H9 (cell line): ENCODE measurements around the gene UBL4A. TPM values are rescaled to one million over a fixed set of nuclear protein-coding genes. Genes with fewer than 3 reads are reported as not detected.

Experiments used
- DNase-seq: peaks from one replicate; pipeline ENCODE4 v3.0.0-alpha.2; 2017
- H2AFZ ChIP-seq: one replicate; pipeline ENCODE4 v1.6.1; 2013; ENCODE audit warnings: mild to moderate bottlenecking, low read length, control low read depth, moderate library complexity
- H2AK5ac ChIP-seq: 2 replicates; pipeline ENCODE4 v1.6.1; 2013; ENCODE audit warnings: low read length, control low read depth, mixed read lengths; ENCODE audit not compliant: insufficient read length
- H2BK120ac ChIP-seq: one replicate; pipeline ENCODE4 v1.6.1; 2013; ENCODE audit warnings: low read depth, mild to moderate bottlenecking, low read length, control low read depth, inconsistent platforms; ENCODE audit not compliant: poor library complexity, severe bottlenecking
- H2BK12ac ChIP-seq: 2 replicates; pipeline ENCODE4 v1.6.1; 2013; ENCODE audit warnings: low read length, control low read depth, mixed read lengths, low read depth; ENCODE audit not compliant: insufficient read length
- H2BK15ac ChIP-seq: 2 replicates; pipeline ENCODE4 v1.6.1; 2013; ENCODE audit warnings: low read depth, low read length, control low read depth
- H2BK20ac ChIP-seq: one replicate; pipeline ENCODE4 v1.6.1; 2013; ENCODE audit warnings: low read depth, mild to moderate bottlenecking, low read length, control low read depth, inconsistent platforms; ENCODE audit not compliant: poor library complexity, severe bottlenecking
- H2BK5ac ChIP-seq: 2 replicates; pipeline ENCODE4 v1.6.1; 2013; ENCODE audit warnings: low read length, control low read depth, mixed read lengths; ENCODE audit not compliant: insufficient read length
- H3K14ac ChIP-seq: 2 replicates; pipeline ENCODE4 v1.6.1; 2013; ENCODE audit warnings: low read length, control low read depth; ENCODE audit not compliant: insufficient read depth
- H3K18ac ChIP-seq: 2 replicates; pipeline ENCODE4 v1.6.1; 2013; ENCODE audit warnings: low read depth, mild to moderate bottlenecking, mixed read lengths, low read length, control low read depth; ENCODE audit not compliant: insufficient read length
- H3K23ac ChIP-seq: 2 replicates; pipeline ENCODE4 v1.6.1; 2013; ENCODE audit warnings: low read length, control low read depth, mixed read lengths, low read depth; ENCODE audit not compliant: insufficient read length
- H3K23me2 ChIP-seq: 2 replicates; pipeline ENCODE4 v1.6.1; 2013; ENCODE audit warnings: low read depth, mild to moderate bottlenecking, mixed read lengths, low read length, control low read depth; ENCODE audit not compliant: insufficient read length, poor library complexity, severe bottlenecking
- H3K27ac ChIP-seq: 2 replicates; pipeline ENCODE4 v1.5.1; 2013; ENCODE audit warnings: low read length, control low read depth, mixed read lengths, low read depth; ENCODE audit not compliant: insufficient read length
- H3K27me3 ChIP-seq: 2 replicates; pipeline ENCODE4 v1.6.1; 2013; ENCODE audit warnings: low read length, control low read depth, inconsistent platforms; ENCODE audit not compliant: insufficient read depth
- H3K4ac ChIP-seq: 2 replicates; pipeline ENCODE4 v1.6.1; 2013; ENCODE audit warnings: low read depth, mild to moderate bottlenecking, control low read depth, inconsistent platforms, low read length, moderate library complexity
- H3K4me1 ChIP-seq: 2 replicates; pipeline ENCODE4 v1.6.1; 2013; ENCODE audit warnings: low read length, control low read depth, inconsistent platforms; ENCODE audit not compliant: insufficient read depth
- H3K4me2 ChIP-seq: 2 replicates; pipeline ENCODE4 v1.6.1; 2013; ENCODE audit warnings: low read length, control low read depth, mixed read lengths; ENCODE audit not compliant: insufficient read length, insufficient read depth
- H3K56ac ChIP-seq: 2 replicates; pipeline ENCODE4 v1.6.1; 2013; ENCODE audit warnings: low read depth, mild to moderate bottlenecking, mixed read lengths, low read length, control low read depth; ENCODE audit not compliant: insufficient read length
- H3K79me1 ChIP-seq: 2 replicates; pipeline ENCODE4 v1.6.1; 2013; ENCODE audit warnings: low read depth, mild to moderate bottlenecking, moderate library complexity, low read length, control low read depth, inconsistent platforms; ENCODE audit not compliant: insufficient read depth, poor library complexity, severe bottlenecking
- H3K79me2 ChIP-seq: 2 replicates; pipeline ENCODE4 v1.6.1; 2013; ENCODE audit warnings: low read length, control low read depth, inconsistent platforms; ENCODE audit not compliant: insufficient read depth
- H3K9ac ChIP-seq: 2 replicates; pipeline ENCODE4 v1.6.1; 2013; ENCODE audit warnings: low read length, control low read depth, mixed read lengths; ENCODE audit not compliant: insufficient read length; ENCODE audit errors: extremely low read depth
- H3K9me3 ChIP-seq: one replicate; pipeline ENCODE4 v1.6.1; 2013; ENCODE audit warnings: low read depth, low read length, inconsistent platforms; ENCODE audit not compliant: control insufficient read depth
- H3T11ph ChIP-seq: one replicate; pipeline ENCODE4 v1.6.1; 2013; ENCODE audit warnings: mild to moderate bottlenecking, low read length, control low read depth, inconsistent platforms
- H4K20me1 ChIP-seq: one replicate; pipeline ENCODE4 v1.6.1; 2013; ENCODE audit not compliant: control insufficient read depth, insufficient read length, insufficient read depth
- H4K5ac ChIP-seq: 2 replicates; pipeline ENCODE4 v1.6.1; 2013; ENCODE audit warnings: low read depth, mild to moderate bottlenecking, mixed read lengths, low read length, control low read depth; ENCODE audit not compliant: insufficient read length
- H4K8ac ChIP-seq: replicated peaks from 2 replicates; pipeline ENCODE4 v1.6.1; 2013; ENCODE audit warnings: low read length, control low read depth, mixed read lengths, low read depth; ENCODE audit not compliant: insufficient read length
- H4K91ac ChIP-seq: 2 replicates; pipeline ENCODE4 v1.6.1; 2013; ENCODE audit warnings: low read depth, mild to moderate bottlenecking, moderate library complexity, mixed read lengths, low read length, control low read depth; ENCODE audit not compliant: insufficient read length
- H3K27ac Mint-ChIP-seq, 3 experiments: 2 replicates in 2 of 3; 3 replicates in 1 of 3; pipeline ENCODE4 v1.8.0; 2020 to 2021; ENCODE audit warnings: mixed read lengths in 3 of 3, mild to moderate bottlenecking in 1 of 3, moderate library complexity in 1 of 3
- H3K27me3 Mint-ChIP-seq: 2 replicates; pipeline ENCODE4 v1.8.0; 2021; ENCODE audit warnings: low read depth, mild to moderate bottlenecking, moderate library complexity, mixed read lengths
- H3K36me3 Mint-ChIP-seq, 3 experiments: 2 replicates in 2 of 3; 3 replicates in 1 of 3; pipeline ENCODE4 v1.8.0; 2020 to 2021; ENCODE audit warnings: low read depth in 3 of 3, mixed read lengths in 3 of 3; ENCODE audit not compliant: insufficient read depth in 1 of 3
- H3K4me1 Mint-ChIP-seq, 2 experiments: 2 replicates each; pipeline ENCODE4 v1.8.0; 2020; ENCODE audit warnings: mixed read lengths in 2 of 2
- H3K4me3 Mint-ChIP-seq, 2 experiments: 2 replicates in 1 of 2; 3 replicates in 1 of 2; pipeline ENCODE4 v1.8.0; 2020 to 2021; ENCODE audit warnings: mild to moderate bottlenecking in 2 of 2, mixed read lengths in 2 of 2, moderate library complexity in 1 of 2
- H3K9me3 Mint-ChIP-seq, 2 experiments: 2 replicates in 1 of 2; 3 replicates in 1 of 2; pipeline ENCODE4 v1.8.0; 2020; ENCODE audit warnings: mild to moderate bottlenecking in 2 of 2, mixed read lengths in 2 of 2, moderate library complexity in 1 of 2
- CTCF ChIP-seq: fragments of 200-600 bp; sonication (generic); conservative IDR thresholded peaks from 3 replicates; pipeline ENCODE4 v1.8.0; 2021; ENCODE audit warnings: antibody characterized with exemption, mild to moderate bottlenecking
- WGBS: extraction: QIAGEN DNeasy Blood & Tissue Kit; methylation state at CpG from one replicate; pipeline ENCODE4 v1.1.7; 2013; ENCODE audit warnings: missing lambda C conversion rate, low lambda C conversion rate, mixed read lengths; ENCODE audit not compliant: insufficient read length; ENCODE audit errors: extremely low coverage; 5-methylcytosine and 5-hydroxymethylcytosine counted together
- total RNA-seq: library from RNA; stranded (reverse); gene quantifications from 2 replicates; pipeline ENCODE4 v1.2.1, GENCODE V29; 2021

UBL4A gene
- total RNA-seq, 1 experiment from 2014 or later: 30.9 TPM

DNA sequence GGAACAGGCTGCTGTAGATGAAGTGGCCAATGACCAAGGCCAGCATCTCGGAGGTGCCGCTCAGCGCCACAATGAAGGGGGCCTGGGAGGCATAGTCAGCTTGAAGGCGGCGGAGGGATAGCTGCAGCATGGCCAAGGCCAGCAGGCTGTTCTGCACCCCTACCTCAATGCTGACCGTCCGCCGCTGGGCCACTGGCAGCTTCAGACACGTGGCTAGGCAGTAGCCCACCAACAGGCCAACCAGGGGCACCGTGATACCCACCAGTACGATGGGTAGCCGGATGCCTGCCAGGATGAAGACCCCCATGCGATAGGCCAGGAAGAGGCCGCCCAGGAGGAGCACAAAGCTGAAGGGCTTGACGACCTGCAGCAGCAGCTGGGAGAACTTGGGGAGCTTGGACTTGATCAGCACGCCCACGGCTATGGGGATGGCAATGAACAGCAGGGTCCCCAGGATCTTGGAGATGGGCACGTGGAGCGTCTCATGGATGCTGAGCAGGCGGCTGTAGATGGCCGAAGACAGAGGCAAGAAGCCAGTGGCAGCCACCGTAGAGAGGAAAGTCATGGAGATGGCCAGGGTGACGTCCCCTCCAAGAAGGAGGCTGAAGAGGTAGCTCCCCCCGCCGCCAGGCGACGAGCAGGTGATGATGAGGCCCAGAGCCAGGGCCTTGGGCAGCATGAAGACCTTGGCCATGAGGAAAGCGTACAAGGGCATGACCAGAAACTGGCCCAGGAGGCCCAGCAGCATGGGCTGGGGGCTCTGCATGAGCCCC, 1.3 kb upstream of the UBL4A start:
- peaks cover 3 to 12% of the 10 kb centered on the region in 2 experiments; a peak in 3 of 4 replicates for H3K4me1 Mint-ChIP-seq
- Histone ChIP-seq H3K23ac (no peak overlapping the region), H3K4ac (no peak overlapping the region), H4K91ac (no peak overlapping the region), H2BK12ac (no peak overlapping the region), H3K23me2 (no peaks in the 10 kb centered on the region), H3K9ac (no peak overlapping the region), H2BK120ac (no peak overlapping the region), H3K9me3 (peaks cover 46% of the 10 kb centered on the region), H4K20me1 (no peaks in the 10 kb centered on the region), H4K8ac (no peak overlapping the region), H2BK5ac (no peak overlapping the region), H3K56ac (no peak overlapping the region), H3K4me2 (no peak overlapping the region), H2BK20ac (no peak overlapping the region), H2AFZ (no peak overlapping the region), H3T11ph (no peak overlapping the region), H3K4me1 (no peaks in the 10 kb centered on the region; the same call in 1 of the 2 replicates), H3K14ac (no peak overlapping the region), H4K5ac (no peak overlapping the region), H2AK5ac (no peak overlapping the region), H3K79me1 (no peaks in the 10 kb centered on the region), H3K18ac (no peak overlapping the region), H2BK15ac (no peak overlapping the region), H3K27ac (no peak overlapping the region), H3K27me3 (no peaks in the 10 kb centered on the region), H3K79me2 (no peaks in the 10 kb centered on the region)
- no CpG with 5 or more reads among the region's 28 CpGs for WGBS
- H3K9me3 Mint-ChIP-seq: peaks cover 65 to 72% of the 10 kb centered on the region in 2 experiments
- H3K27ac Mint-ChIP-seq: no peak overlapping the region
- peaks cover under 1% of the 10 kb centered on the region for H3K27me3 Mint-ChIP-seq
- DNase-seq: no peak
- peak overlapping the region in 1 of 2 experiments; percentile 59; a peak in 3 of 5 replicates for H3K4me3 Mint-ChIP-seq
- TF ChIP-seq CTCF: no peak
- H3K36me3 Mint-ChIP-seq: peaks cover 3 to 22% (median 22%) of the 10 kb centered on the region in 3 experiments; a peak in 6 of 7 replicates
